ENCODE results near the gene HNF4A. TPM values are rescaled to one million over a fixed set of nuclear protein-coding genes. Genes with fewer than 3 reads are reported as not detected.
"Not testable (repeated sequence)": the region's sequence is repeated elsewhere in the genome, so short reads cannot be mapped to it uniquely, and the experiment has no call there.

HNF4A gene
- polyA plus RNA-seq, 3 donors = 50.4 to 53.0 (median 51.7) TPM

GRCh38 chr20:44471481-44471882, 116.0 kb downstream of the HNF4A start:
- DNase-seq (ENCODE audit: extremely low read depth in 1 of 11, low read depth in 9 of 11, low spot score in 4 of 11) = peak in 1 of 11 donors; percentile 6

DNA sequence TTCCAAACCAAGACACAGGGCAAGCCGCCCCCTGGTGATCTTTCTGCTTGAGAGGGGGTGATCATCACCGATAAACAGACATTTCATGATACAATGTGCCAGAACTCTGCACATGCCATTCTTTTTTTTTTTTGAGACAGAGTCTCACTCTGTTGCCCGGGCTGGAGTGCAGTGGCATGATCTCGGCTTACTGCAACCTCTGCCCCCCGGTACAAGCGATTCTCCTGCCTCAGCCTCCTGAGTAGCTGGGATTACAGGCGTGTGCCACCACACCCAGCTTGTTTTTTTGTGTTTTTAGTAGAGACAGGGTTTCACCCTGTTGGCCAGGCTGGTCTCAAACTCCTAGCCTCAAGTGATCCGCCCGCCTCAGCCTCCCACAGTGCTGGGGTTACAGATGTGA, 116.8 kb downstream of the HNF4A start:
- DNase-seq (ENCODE audit: extremely low read depth in 1 of 11, low read depth in 9 of 11, low spot score in 4 of 11) = not testable (repeated sequence)

DNA sequence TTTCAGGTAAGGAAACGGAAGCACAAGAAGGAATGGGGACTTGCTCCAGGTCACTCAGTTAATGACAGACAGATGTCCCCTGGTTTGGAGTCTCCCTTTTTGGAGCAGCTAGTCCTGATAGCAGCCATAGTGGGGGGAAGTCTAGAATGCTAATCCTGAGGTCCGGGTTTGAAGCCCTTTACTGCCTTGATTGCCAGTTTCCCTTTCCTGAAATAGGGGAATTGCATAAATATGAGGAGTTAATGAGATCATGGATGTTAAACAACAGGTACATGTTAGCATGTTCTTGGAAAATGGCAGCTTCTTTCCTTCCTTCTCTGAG, 119.8 kb downstream of the HNF4A start:
- DNase-seq (ENCODE audit: extremely low read depth in 1 of 11, low read depth in 9 of 11, low spot score in 4 of 11) = peak in 1 of 11 donors; percentile 3

DNA sequence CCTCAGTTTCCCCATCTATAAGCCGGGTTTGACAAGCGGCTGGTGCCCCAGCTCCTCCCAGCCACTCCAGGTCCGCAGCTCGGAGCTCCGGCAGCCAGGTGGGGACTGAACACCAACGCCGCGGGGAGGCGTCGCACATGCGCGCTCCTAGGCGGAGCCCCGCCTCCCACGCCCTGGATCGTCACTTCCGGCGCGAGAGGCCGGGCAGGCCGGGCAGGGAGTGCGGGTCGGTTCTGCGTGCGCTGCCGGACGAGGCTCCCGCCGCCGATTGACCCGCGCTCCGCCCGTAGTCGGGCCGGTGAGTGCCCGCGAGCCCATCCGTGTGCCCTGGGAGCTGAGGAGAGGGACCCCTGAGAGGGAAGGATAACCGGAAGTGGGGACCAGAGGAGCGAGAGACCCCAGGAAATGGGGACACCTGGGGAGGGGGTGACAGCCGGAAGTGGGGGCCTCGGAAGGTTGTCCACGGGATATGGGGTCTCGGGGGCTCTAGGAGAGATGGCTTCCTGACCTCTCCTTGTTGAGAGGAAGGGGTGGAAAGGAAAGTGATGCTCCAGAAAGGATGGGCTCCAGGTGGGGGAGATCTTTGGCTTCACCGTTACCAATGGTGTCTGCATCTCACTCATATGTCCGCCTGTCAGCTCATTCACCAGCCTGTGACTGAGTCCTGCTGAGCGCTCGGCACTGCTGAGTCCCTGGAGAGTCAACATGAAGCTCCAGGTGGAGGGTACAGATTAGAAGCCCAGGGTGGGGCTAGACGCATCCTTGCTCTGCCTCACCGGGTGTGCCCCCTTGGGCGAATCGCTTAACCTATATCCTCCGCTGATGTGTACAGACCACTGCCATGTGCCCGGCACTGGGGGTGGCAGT, 120.4 kb downstream of the HNF4A start, which contains the start of gene TTPAL:
TSS of gene TTPAL (plus strand) at position 181 of the 867 bp plus-strand sequence. CDS start 4,126 bp downstream, outside the sequence.
- DNase-seq (ENCODE audit: extremely low read depth in 1 of 11, low read depth in 9 of 11, low spot score in 4 of 11) = peak; percentile 66 to 88 (median 83)

GRCh38 chr20:44477151-44477550, 121.7 kb downstream of the HNF4A start:
- DNase-seq (ENCODE audit: extremely low read depth in 1 of 11, low read depth in 9 of 11, low spot score in 4 of 11) = no peak

DNA sequence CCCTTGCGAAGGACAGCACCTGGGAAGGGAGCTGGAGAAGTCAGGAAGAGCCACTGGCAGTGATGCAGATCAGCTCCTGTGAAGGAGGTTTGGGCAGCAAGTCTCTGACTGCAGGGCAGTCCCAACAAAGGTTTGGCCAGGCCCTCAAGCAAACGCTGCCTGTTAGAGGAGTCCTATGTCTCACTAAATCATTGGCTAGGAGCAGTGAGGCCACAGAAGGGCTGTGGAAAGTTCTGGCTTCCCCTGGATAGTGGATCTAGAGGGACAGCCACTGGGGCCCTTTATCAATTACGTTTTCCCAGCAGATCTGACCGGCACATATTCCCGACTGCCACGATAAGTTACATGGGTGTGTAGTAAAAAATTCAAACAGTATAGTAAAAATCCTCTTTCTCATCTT, 122.7 kb downstream of the HNF4A start:
- no peak for DNase-seq (ENCODE audit: extremely low read depth in 1 of 11, low read depth in 9 of 11, low spot score in 4 of 11)

GRCh38 chr20:44479643-44480042, 124.1 kb downstream of the HNF4A start:
- no peak for DNase-seq (ENCODE audit: extremely low read depth in 1 of 11, low read depth in 9 of 11, low spot score in 4 of 11)

- DNase-seq (ENCODE audit: extremely low read depth in 1 of 11, low read depth in 9 of 11, low spot score in 4 of 11) = no peak
These were observed 124.6 kb downstream of the HNF4A start for GRCh38 chr20:44480097-44480496.

GRCh38 chr20:44481719-44482416, 126.4 kb downstream of the HNF4A start:
- DNase-seq (ENCODE audit: extremely low read depth in 1 of 11, low read depth in 9 of 11, low spot score in 4 of 11) = no peak

DNA sequence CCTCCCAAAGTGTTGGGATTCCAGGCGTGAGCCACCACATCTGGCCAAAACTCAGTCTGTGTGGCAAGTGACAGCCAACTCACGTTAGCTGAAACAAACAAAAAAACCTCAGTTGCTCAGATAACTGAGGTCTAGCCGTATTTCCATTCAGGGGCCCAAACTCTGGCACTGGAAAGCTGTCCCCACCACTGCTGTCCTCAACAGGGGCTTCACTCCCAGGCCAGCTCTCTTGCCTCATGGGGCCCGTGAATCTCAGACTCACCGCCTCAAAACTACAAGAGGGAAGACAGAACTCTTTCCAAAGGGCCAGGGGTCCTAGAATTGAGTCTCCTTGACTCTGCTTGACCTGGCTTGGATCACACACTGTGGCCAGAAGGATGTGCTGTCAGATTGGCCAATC, 127.6 kb downstream of the HNF4A start:
- no peak for DNase-seq (ENCODE audit: extremely low read depth in 1 of 11, low read depth in 9 of 11, low spot score in 4 of 11)

Other genes starting within 250 kb of the HNF4A start
- 1 to 10 TPM; 1.4 to 1.8 (median 1.7) TPM for gene JPH2, start 168.5 kb upstream of the HNF4A start, polyA plus RNA-seq (ENCODE audit: insufficient read length in 3 of 3)
- gene OSER1, start 144.9 kb upstream of the HNF4A start, polyA plus RNA-seq (ENCODE audit: insufficient read length in 3 of 3) = 10 to 100 TPM; 49.7 to 56.7 (median 50.7) TPM
- under 1 TPM; 0.12 to 0.50 (median 0.24) TPM for gene GDAP1L1, start 108.4 kb upstream of the HNF4A start, polyA plus RNA-seq (ENCODE audit: insufficient read length in 3 of 3)
- gene FITM2, start 44.5 kb upstream of the HNF4A start, polyA plus RNA-seq (ENCODE audit: insufficient read length in 3 of 3) = 1 to 10 TPM; 7.4 to 8.6 (median 8.5) TPM
- gene R3HDML, start 18.7 kb upstream of the HNF4A start, polyA plus RNA-seq (ENCODE audit: insufficient read length in 3 of 3) = under 1 TPM; 0.37 to 0.64 (median 0.42) TPM
- gene TTPAL, start 120.2 kb downstream of the HNF4A start, polyA plus RNA-seq (ENCODE audit: insufficient read length in 3 of 3) = 10 to 100 TPM; 12.8 to 14.7 (median 12.9) TPM
- gene SERINC3, start 166.4 kb downstream of the HNF4A start, polyA plus RNA-seq (ENCODE audit: insufficient read length in 3 of 3) = 10 to 100 TPM; 61.9 to 71.2 (median 68.5) TPM
- gene PKIG, start 226.9 kb downstream of the HNF4A start, polyA plus RNA-seq (ENCODE audit: insufficient read length in 3 of 3) = 10 to 100 TPM; 57.1 to 64.9 (median 62.8) TPM

Data from renal cortex interstitium (tissue), 11 donors.